SH-SY5Y (cell line): ENCODE results near the gene GUCY2C.

Experiments
- GATA2 ChIP-seq: IDR thresholded peaks from 2 replicates; pipeline ENCODE4 v1.6.1; 2011; ENCODE audit warnings: mild to moderate bottlenecking, low read depth, low read length
- GATA3 ChIP-seq: IDR thresholded peaks from 2 replicates; pipeline ENCODE4 v1.6.1; 2011; ENCODE audit warnings: low read depth, mild to moderate bottlenecking, low read length, moderate library complexity

DNA sequence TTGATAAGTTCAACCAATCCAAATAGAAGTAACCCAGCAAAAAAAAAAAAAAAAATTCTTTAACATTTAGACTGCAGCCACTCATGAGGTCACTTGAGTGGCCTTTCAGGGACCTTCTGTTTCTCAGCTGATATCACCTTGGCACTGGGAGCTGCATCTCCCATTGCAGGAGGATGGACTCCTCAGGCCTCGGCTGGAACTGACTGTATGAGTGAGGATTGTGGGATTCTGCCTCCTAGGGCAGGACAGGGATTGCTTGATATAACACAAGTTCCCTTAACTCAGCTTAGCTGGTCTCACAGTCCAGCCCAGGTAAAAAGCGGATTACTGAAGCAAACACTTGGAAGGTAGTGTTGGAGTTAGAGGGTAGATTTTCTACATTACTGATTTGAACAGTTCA is 3.5 kb upstream of the GUCY2C start:
- no peak for TF ChIP-seq GATA2
- TF ChIP-seq GATA3: no peak
